ENCODE results near the gene C14orf132.

C14orf132 gene

GRCh38 chr14:96081767-96082400 is 42.7 kb downstream of the C14orf132 start:
- DNase-seq (ENCODE audit: low read depth in 2 of 2, low spot score in 1 of 2) = no peak

GRCh38 chr14:96082420-96083300 is 43.5 kb downstream of the C14orf132 start:
- no peak for DNase-seq (ENCODE audit: low read depth in 2 of 2, low spot score in 1 of 2)

- DNase-seq (ENCODE audit: low read depth in 2 of 2, low spot score in 1 of 2) = no peak
Observed at GRCh38 chr14:96083667-96084320, 44.6 kb downstream of the C14orf132 start.

- DNase-seq (ENCODE audit: low read depth in 2 of 2, low spot score in 1 of 2) = no peak
Observed at GRCh38 chr14:96084796-96085195, 45.6 kb downstream of the C14orf132 start.

- no peak for DNase-seq (ENCODE audit: low read depth in 2 of 2, low spot score in 1 of 2)
Observed at GRCh38 chr14:96085369-96085768, 46.2 kb downstream of the C14orf132 start.

GRCh38 chr14:96086032-96086431 is 46.9 kb downstream of the C14orf132 start:
- no peak for DNase-seq (ENCODE audit: low read depth in 2 of 2, low spot score in 1 of 2)

- no peak for DNase-seq (ENCODE audit: low read depth in 2 of 2, low spot score in 1 of 2)
Observed at GRCh38 chr14:96086574-96087077, 47.5 kb downstream of the C14orf132 start.

- DNase-seq (ENCODE audit: low read depth in 2 of 2, low spot score in 1 of 2) = no peak
Observed at GRCh38 chr14:96088074-96088473, 48.9 kb downstream of the C14orf132 start.

- DNase-seq (ENCODE audit: low read depth in 2 of 2, low spot score in 1 of 2) = no peak
Observed at GRCh38 chr14:96088481-96088880, 49.3 kb downstream of the C14orf132 start.

GRCh38 chr14:96088911-96089310 is 49.7 kb downstream of the C14orf132 start:
- DNase-seq (ENCODE audit: low read depth in 2 of 2, low spot score in 1 of 2) = no peak

GRCh38 chr14:96089401-96089800 is 50.2 kb downstream of the C14orf132 start:
- no peak for DNase-seq (ENCODE audit: low read depth in 2 of 2, low spot score in 1 of 2)

- DNase-seq (ENCODE audit: low read depth in 2 of 2, low spot score in 1 of 2) = no peak
Observed at GRCh38 chr14:96090441-96091148, 51.4 kb downstream of the C14orf132 start.

- DNase-seq (ENCODE audit: low read depth in 2 of 2, low spot score in 1 of 2) = no peak
Observed at GRCh38 chr14:96091149-96091693, 52.1 kb downstream of the C14orf132 start.

- no peak for DNase-seq (ENCODE audit: low read depth in 2 of 2, low spot score in 1 of 2)
Observed at GRCh38 chr14:96091941-96092411, 52.8 kb downstream of the C14orf132 start.

GRCh38 chr14:96092936-96093335 is 53.8 kb downstream of the C14orf132 start:
- DNase-seq (ENCODE audit: low read depth in 2 of 2, low spot score in 1 of 2) = no peak

GRCh38 chr14:96094211-96094610 is 55.0 kb downstream of the C14orf132 start:
- no peak for DNase-seq (ENCODE audit: low read depth in 2 of 2, low spot score in 1 of 2)

- no peak for DNase-seq (ENCODE audit: low read depth in 2 of 2, low spot score in 1 of 2)
Observed at GRCh38 chr14:96094656-96095055, 55.5 kb downstream of the C14orf132 start.

- no peak for DNase-seq (ENCODE audit: low read depth in 2 of 2, low spot score in 1 of 2)
Observed at GRCh38 chr14:96095058-96095457, 55.9 kb downstream of the C14orf132 start.

GRCh38 chr14:96095581-96096476 is 56.7 kb downstream of the C14orf132 start:
- DNase-seq (ENCODE audit: low read depth in 2 of 2, low spot score in 1 of 2) = no peak

Measured in stimulated activated CD8-positive, alpha-beta memory T cell treated with anti-CD3 and anti-CD28 coated beads, Interleukin-4, amount 100 ng/mL, for 1 hour (primary cell).